ENCODE measurements around the gene RFC1.
"Not testable (repeated sequence)": the region's sequence is repeated elsewhere in the genome, so short reads cannot be mapped to it uniquely, and the experiment has no call there.

RFC1 gene

DNA sequence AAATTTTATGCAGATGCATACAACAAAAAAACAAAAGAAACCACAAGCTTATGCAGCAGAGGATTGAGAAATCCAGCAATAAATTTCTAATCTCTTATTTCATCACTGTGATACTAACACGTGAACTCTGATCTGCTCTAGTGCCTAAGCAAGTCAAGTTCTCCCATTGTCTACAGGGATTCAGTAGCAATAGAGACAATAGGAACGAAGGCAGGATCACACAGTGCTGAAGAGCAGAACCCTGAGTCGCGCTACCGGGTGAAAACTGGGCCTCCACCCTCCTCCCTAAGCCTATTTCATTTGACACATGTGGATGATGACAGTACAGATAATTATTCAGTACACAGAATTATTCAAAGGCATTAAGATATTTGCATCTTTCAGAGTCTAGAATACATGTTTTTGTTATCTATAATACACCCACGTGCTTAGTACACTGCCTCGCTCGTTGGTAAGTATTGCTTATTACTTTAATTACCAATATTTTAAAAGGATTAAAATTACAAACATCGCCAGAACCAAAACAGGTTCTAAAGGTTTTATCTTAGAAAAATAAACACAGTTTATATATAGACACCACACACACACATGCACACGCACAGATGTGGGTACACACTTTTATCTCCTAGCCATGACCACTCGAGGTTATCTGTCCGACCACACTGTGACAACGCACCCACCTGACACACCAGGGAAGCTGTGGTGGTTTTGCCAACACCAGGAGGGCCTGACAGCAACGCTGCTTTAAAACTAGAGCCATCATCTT lies 60.1 kb downstream of the RFC1 start:
- no peak for DNase-seq (ENCODE audit: low spot score)

GRCh38 chr4:39304651-39305050 lies 61.5 kb downstream of the RFC1 start:
- DNase-seq (ENCODE audit: low spot score): no peak

DNA sequence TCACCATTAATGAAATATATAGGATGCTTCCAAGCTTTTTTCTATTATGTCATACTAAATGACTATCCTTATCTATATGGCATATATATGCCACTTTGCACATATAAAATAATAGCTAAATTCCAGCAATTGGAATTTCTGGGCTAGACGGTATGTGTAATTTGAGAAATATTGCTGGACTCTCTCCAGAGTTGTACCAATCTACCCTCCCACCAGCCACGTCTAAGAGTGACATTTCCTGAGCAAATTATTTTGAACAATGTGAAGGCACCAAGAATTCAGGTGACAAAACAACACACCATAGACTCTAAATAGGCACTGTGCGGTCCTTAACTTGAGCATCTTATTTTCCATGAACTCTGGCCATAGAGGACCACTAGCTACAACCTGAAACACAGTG lies 62.3 kb downstream of the RFC1 start:
- DNase-seq (ENCODE audit: low spot score): no peak

DNA sequence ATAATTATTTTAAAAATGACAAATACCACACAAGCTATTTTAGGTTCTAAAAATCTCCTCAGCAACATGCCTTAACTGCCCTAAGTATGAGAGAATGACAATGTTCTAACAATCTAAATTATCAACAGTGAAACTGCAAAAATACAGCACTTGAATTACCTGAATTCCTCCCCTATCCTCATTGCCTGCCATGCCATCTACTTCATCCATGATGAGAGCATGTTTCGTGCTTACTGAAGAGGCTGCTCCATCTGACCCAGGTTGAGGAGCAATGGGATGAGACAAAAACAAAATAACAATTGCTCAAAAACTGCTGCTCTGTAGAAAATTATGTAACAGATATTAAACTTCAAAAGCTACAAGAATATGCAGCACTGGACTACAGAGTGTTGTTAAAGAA lies 63.3 kb downstream of the RFC1 start:
- DNase-seq (ENCODE audit: low spot score): no peak

GRCh38 chr4:39295784-39296183 lies 70.4 kb downstream of the RFC1 start:
- DNase-seq (ENCODE audit: low spot score): no peak

- DNase-seq (ENCODE audit: low spot score): not testable (repeated sequence)
Measured at GRCh38 chr4:39292433-39292832, 73.7 kb downstream of the RFC1 start.

DNA sequence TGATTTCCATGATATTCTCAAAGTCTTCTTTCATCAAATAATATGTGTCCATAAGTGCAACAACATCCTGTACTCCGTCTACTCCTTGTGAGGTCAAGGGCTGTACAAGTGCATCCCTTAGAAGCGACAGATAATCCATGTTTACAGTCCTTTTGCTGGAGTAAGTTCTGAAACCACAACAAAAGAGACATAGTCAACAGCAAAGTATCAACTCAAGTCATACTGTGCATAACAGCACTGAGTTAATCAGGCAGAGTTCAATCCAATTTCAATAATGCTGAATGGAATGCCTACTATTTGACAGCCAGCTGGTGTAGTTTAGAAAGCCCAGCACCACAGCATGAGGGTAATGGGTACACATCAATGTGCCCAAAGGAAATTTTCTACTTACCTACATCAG lies 74.5 kb downstream of the RFC1 start:
- no peak for DNase-seq (ENCODE audit: low spot score)

GRCh38 chr4:39287223-39287622 lies 78.9 kb downstream of the RFC1 start:
- DNase-seq (ENCODE audit: low spot score): no peak

GRCh38 chr4:39286263-39286662 lies 79.9 kb downstream of the RFC1 start:
- DNase-seq (ENCODE audit: low spot score): no peak

- no peak for DNase-seq (ENCODE audit: low spot score)
Measured at GRCh38 chr4:39285853-39286252, 80.3 kb downstream of the RFC1 start.

- no peak for DNase-seq (ENCODE audit: low spot score)
Measured at GRCh38 chr4:39285111-39285795, 80.9 kb downstream of the RFC1 start.

GRCh38 chr4:39280770-39281169 lies 85.4 kb downstream of the RFC1 start:
- DNase-seq (ENCODE audit: low spot score): no peak

DNA sequence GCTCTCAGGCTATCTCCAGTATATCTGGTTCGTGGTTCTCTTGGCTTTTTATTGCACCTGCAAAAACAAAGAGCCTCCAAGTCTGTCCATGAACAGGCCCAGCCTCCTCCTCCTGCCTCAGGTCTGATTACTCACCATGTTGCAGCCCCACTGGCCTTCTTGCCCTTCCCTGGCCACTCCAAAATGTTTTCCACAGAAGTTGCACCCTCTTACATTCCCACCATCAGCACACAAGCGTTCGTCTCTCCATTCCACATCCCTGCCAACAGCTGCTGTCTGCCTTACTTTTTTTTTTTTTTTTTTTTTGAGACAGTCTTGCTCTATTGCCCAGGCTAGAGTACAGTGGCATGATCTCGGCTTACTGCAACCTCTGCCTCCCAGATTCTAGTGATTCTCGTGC lies 86.7 kb downstream of the RFC1 start:
- DNase-seq (ENCODE audit: low spot score): no peak

DNA sequence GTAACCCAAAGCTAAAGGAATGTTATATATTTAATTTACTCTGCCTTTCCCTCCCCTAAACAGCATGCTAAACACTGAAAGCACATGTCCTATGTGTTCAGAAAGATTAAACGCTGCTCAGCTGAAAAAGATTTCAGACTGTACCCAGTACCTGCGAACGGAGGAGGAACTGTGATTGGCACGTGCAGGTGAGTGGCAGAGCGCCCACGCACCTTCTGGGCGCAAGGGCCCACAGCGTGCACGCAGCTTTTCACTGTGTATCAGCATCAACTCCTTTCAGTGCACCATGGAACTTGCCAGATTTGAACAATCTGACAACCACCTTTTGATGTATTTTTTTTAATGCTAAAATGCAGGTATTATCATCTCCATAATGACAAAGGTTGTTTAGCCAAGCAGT lies 87.7 kb downstream of the RFC1 start:
- no peak for DNase-seq (ENCODE audit: low spot score)

GRCh38 chr4:39277661-39278060 lies 88.5 kb downstream of the RFC1 start:
- not testable (repeated sequence) for DNase-seq (ENCODE audit: low spot score)

DNA sequence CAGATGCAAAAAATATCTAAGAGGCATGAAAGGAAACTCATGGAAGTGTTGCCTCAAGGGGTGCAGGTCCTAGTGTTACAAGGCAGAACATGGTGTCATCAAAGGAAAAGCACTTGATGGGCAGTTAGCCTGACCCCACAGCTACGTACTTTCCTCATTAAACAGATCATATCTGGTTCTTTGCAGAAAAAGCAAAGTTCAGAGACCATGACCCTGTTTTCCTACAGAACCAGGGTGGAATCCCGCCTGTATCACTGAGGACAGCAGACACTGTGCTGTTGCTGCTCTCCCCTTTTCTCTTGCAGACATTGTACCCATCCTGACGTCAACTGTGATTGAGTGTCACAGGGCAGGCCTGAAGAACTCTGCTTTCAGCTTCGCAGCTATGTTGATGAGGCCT lies 91.7 kb downstream of the RFC1 start:
- DNase-seq (ENCODE audit: low spot score): no peak

GRCh38 chr4:39263895-39264294 lies 102.3 kb downstream of the RFC1 start:
- no peak for DNase-seq (ENCODE audit: low spot score)

DNA sequence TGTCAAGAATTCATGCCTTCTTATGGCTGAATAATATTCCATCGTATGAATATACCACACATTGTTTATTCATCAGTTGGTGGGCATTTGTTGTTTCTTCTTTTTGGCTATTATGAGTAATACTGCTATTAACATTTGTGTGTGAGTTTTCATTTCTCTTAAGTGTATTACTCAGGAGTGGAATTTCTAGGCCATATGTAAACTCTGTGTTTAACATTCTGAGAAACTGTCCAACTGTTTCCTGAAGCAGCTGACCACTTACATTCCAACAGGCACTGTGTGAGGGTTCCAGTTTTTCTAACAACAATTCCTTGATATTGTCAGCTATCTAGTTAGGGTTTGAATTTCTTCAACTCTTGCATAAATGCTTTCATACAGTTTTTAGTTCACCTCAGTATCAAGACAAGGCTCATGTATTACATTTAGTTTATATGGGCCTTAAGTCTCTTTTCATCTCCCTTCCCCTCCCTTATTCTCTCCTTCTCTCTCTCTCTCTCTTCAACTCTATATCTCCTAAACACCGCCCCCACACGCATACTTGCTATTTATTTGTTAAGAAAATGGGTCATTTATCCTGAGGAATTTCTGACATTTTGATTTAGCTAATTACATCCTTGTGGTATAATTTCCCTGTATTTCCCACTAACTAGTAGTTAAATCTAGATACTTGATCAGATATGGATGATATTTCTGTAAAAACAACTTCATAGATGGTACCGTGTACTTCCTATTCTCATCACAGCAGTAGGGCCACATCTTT lies 106.4 kb downstream of the RFC1 start:
- no peak for DNase-seq (ENCODE audit: low spot score)

DNA sequence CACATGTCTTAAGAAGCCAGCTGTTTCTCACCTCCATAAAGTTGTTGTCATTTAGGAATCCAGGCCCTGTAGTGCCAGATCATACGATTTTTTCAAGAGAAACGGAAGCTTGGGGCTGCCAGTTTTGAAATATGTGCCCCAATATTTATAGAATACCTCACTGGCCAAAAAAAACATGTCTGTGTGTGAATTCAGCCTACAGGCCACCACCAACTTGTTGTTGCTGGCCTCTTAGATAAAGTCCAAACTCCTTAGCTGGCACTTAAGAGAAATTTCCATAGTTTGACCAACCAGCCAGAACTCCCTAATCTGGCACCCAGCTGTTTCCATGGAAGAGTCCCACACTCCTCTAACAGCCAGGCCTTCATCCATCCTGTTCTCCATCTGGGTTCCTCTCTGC lies 109.7 kb downstream of the RFC1 start:
- no peak for DNase-seq (ENCODE audit: low spot score)

- no peak for DNase-seq (ENCODE audit: low spot score)
Measured at GRCh38 chr4:39255871-39256270, 110.3 kb downstream of the RFC1 start.

- no peak for DNase-seq (ENCODE audit: low spot score)
Measured at GRCh38 chr4:39255266-39255665, 110.9 kb downstream of the RFC1 start.

- no peak for DNase-seq (ENCODE audit: low spot score)
Measured at GRCh38 chr4:39243462-39243861, 122.7 kb downstream of the RFC1 start.
